NB4 (cell line): Measurements from ENCODE around the gene SLC13A1.

Experiments used
- DNase-seq: peaks from one replicate; pipeline ENCODE4 v3.0.0; 2010; ENCODE audit warnings: low read depth
- H3K4me3 ChIP-seq: one replicate; pipeline ENCODE4 v1.5.1; 2011; ENCODE audit warnings: mild to moderate bottlenecking, low read depth, low read length, moderate library complexity
- MYC ChIP-seq: IDR thresholded peaks from 2 replicates; pipeline ENCODE4 v1.6.1; 2011; ENCODE audit warnings: low read depth, low read length
- POLR2A ChIP-seq: IDR thresholded peaks from 2 replicates; pipeline ENCODE4 v1.6.1; 2011; ENCODE audit warnings: mild to moderate bottlenecking; ENCODE audit not compliant: insufficient read length; ENCODE audit errors: extremely low read depth
- TF ChIP-seq, protein P1 (sequence below): IDR thresholded peaks from one replicate; pipeline ENCODE4 v1.5.1; 2012; ENCODE audit warnings: low read depth, low read length
- TF ChIP-seq, protein P2 (sequence below): IDR thresholded peaks from 2 replicates; pipeline ENCODE4 v1.6.1; 2011; ENCODE audit warnings: low read depth, low read length

Gene SLC13A1

DNA sequence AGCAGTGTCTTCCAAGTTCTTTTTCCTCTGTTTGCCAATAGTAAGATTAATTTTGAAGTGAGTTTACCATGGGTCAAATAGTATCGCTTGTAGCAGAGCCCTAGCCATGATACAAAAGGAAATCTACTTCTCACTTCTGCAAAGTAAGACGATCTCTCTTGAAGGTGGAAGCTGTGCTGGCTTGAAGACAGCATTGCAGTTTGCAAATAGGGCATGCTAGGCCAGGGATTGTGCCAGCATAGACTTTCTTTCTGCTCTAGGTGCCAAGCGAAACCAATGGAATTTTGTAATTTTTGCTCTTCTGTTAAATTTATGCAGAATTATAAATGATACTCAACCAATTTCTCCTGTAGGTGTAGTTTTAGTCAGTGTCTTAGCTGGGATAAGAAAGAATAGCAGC, 74.5 kb downstream of the SLC13A1 start:
- H3K4me3 ChIP-seq = no peak overlapping the region
- no peak for DNase-seq
- TF ChIP-seq, protein P1, sequence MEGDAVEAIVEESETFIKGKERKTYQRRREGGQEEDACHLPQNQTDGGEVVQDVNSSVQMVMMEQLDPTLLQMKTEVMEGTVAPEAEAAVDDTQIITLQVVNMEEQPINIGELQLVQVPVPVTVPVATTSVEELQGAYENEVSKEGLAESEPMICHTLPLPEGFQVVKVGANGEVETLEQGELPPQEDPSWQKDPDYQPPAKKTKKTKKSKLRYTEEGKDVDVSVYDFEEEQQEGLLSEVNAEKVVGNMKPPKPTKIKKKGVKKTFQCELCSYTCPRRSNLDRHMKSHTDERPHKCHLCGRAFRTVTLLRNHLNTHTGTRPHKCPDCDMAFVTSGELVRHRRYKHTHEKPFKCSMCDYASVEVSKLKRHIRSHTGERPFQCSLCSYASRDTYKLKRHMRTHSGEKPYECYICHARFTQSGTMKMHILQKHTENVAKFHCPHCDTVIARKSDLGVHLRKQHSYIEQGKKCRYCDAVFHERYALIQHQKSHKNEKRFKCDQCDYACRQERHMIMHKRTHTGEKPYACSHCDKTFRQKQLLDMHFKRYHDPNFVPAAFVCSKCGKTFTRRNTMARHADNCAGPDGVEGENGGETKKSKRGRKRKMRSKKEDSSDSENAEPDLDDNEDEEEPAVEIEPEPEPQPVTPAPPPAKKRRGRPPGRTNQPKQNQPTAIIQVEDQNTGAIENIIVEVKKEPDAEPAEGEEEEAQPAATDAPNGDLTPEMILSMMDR = no peak
- TF ChIP-seq, protein P2, sequence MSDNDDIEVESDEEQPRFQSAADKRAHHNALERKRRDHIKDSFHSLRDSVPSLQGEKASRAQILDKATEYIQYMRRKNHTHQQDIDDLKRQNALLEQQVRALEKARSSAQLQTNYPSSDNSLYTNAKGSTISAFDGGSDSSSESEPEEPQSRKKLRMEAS = no peak
- TF ChIP-seq POLR2A = no peak
- TF ChIP-seq MYC = no peak

DNA sequence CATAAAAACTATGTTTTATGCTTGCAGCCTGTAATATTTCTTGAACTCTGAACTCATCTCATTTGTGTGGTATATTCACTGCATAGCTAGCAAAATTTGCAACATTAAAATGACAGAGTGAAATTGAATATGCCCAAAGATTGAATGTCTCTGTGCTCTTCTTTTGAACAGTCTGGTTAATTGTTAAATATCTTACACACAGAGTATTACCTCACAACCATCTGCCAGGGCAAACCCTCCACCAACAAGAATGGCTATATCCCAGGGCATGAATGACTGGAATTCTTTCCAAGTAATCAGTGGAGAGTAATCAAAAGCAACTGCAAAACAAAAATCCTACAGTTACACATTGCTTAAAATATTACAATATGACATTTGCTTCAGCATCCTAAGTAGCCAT, 76.9 kb downstream of the SLC13A1 start:
- no peak for DNase-seq
- no peak overlapping the region for H3K4me3 ChIP-seq
- no peak for TF ChIP-seq MYC
- TF ChIP-seq, protein P1 = no peak
- TF ChIP-seq, protein P2 = no peak
- TF ChIP-seq POLR2A = no peak

DNA sequence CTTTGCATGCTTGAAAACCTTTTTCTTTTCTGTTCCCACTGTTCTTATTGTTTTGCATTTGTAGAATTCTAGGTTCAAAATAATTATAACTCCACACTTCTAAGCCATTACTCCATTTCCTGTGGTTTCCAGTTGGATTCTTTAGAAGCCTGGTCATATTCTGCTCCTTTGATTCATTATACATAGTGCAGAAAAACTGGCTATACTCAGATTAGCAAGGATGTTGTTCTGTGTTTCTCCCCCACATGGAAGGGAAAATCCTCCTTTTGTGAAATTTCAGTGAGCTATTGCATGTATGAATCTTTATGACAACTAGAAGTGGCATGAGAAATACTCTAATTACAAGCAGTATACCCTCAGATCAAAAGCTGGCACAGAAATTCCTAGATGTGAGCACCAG, 79.5 kb downstream of the SLC13A1 start:
- H3K4me3 ChIP-seq = no peak overlapping the region
- no peak for TF ChIP-seq MYC
- TF ChIP-seq, protein P2 = no peak
- TF ChIP-seq, protein P1 = no peak
- TF ChIP-seq POLR2A = no peak
- no peak for DNase-seq

DNA sequence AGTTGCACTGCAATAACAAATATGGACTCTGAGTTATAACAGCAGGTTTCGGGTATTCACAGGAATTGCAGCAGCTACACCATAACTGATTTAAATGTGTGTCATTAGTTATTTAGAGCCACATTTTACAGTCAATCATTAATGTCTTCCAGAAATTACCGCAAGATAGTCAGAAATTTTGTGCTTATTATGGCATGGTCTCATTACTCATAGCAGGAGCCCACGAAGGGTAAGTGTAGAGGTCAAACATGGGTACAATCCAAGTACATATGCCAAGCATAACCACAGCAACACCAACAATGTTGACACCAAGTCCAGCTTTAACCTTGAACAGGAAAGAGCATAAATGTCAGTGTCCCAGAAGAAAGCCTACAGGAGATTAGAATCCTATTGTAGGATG, 84.4 kb downstream of the SLC13A1 start:
- DNase-seq = no peak
- no peak overlapping the region for H3K4me3 ChIP-seq
- TF ChIP-seq MYC (no peak), POLR2A (no peak)
- TF ChIP-seq, protein P2 = no peak
- TF ChIP-seq, protein P1 = no peak

DNA sequence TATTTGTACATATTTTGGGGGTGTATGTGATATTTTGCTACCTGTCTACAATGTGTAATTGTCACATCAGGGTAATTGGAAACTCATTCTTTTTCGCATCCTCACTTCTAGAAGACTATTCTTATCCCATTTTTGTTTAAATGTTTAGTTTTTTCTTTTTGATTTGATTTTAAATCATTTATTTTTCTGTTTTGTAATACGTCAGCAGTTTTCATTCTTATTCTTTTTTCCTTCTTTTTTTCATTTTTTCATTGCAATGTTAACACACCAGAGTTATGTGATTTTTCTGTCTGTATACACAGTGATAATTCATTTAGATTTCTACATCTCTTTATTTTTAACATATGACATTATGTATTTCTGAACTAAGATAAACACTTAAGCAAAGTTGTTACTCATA, 85.5 kb downstream of the SLC13A1 start:
- no peak for DNase-seq
- no peak overlapping the region for H3K4me3 ChIP-seq
- no peak for TF ChIP-seq POLR2A
- TF ChIP-seq, protein P2 = no peak
- TF ChIP-seq MYC = no peak
- TF ChIP-seq, protein P1 = no peak

DNA sequence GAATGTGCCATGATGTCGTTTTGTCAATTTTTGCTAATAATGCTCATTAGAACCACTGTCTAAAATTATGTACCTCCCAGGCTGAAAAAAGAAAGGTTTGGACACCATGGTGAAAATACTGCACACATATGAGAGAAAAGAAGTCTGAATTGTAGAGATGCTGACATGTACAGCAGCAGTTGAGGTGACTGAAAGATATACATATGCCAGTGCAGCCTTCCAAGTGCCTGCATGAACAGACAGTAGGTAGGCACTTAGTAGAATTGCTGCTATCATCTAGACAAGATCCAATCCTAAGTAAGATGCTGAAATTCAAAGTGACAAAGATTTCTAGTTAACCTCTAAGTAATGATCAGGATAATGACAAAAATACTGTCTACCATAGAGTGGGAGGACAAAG, 86.9 kb downstream of the SLC13A1 start:
- DNase-seq = no peak
- TF ChIP-seq, protein P2 = no peak
- TF ChIP-seq MYC (no peak), POLR2A (no peak)
- TF ChIP-seq, protein P1 = no peak
- H3K4me3 ChIP-seq = no peak overlapping the region
